ENCODE results near the gene ADAMTS3. TPM values are rescaled to one million over a fixed set of nuclear protein-coding genes. Genes with fewer than 3 reads are reported as not detected.

Gene ADAMTS3
- polyA plus RNA-seq, 1 donor from 2014 or later = 0.20 TPM

GRCh38 chr4:72305620-72306019, 263.4 kb downstream of the ADAMTS3 start:
- H3K9me3 ChIP-seq (ENCODE audit: low read length) = no peaks in the 10 kb centered on the region
- H3F3A ChIP-seq (ENCODE audit: insufficient read depth, low read length, poor library complexity, severe bottlenecking) = no peaks in the 10 kb centered on the region
- no peaks in the 10 kb centered on the region for H3K27me3 ChIP-seq (ENCODE audit: insufficient read depth, low read depth, low read length)
- H3K4me2 ChIP-seq (ENCODE audit: low read length) = no peak overlapping the region
- no peak overlapping the region for H2AFZ ChIP-seq (ENCODE audit: low read depth, low read length)
- no peaks in the 10 kb centered on the region for H4K20me1 ChIP-seq (ENCODE audit: insufficient read depth)
- no peak overlapping the region for H3K9ac ChIP-seq (ENCODE audit: low read length)
- no peak overlapping the region for H3K27ac ChIP-seq (ENCODE audit: low read length)
- H3K79me2 ChIP-seq (replicated peaks; ENCODE audit: insufficient read depth, low read length) = no peaks in the 10 kb centered on the region
- no peak for TF ChIP-seq RAD21 (conservative IDR thresholded peaks at IDR 0.05)
- TF ChIP-seq SMC3 (conservative IDR thresholded peaks at IDR 0.05; ENCODE audit: poor library complexity) = no peak
- TF ChIP-seq TAF1 (IDR thresholded peaks at IDR 0.05; ENCODE audit: low read depth) = no peak
- TF ChIP-seq MXI1 (conservative IDR thresholded peaks at IDR 0.05; ENCODE audit: poor library complexity, severe bottlenecking) = no peak
- TF ChIP-seq EZH2 (IDR thresholded peaks at IDR 0.05; ENCODE audit: borderline replicate concordance, insufficient read depth, low read length, poor library complexity, severe bottlenecking) = no peak
- TF ChIP-seq, protein P1, sequence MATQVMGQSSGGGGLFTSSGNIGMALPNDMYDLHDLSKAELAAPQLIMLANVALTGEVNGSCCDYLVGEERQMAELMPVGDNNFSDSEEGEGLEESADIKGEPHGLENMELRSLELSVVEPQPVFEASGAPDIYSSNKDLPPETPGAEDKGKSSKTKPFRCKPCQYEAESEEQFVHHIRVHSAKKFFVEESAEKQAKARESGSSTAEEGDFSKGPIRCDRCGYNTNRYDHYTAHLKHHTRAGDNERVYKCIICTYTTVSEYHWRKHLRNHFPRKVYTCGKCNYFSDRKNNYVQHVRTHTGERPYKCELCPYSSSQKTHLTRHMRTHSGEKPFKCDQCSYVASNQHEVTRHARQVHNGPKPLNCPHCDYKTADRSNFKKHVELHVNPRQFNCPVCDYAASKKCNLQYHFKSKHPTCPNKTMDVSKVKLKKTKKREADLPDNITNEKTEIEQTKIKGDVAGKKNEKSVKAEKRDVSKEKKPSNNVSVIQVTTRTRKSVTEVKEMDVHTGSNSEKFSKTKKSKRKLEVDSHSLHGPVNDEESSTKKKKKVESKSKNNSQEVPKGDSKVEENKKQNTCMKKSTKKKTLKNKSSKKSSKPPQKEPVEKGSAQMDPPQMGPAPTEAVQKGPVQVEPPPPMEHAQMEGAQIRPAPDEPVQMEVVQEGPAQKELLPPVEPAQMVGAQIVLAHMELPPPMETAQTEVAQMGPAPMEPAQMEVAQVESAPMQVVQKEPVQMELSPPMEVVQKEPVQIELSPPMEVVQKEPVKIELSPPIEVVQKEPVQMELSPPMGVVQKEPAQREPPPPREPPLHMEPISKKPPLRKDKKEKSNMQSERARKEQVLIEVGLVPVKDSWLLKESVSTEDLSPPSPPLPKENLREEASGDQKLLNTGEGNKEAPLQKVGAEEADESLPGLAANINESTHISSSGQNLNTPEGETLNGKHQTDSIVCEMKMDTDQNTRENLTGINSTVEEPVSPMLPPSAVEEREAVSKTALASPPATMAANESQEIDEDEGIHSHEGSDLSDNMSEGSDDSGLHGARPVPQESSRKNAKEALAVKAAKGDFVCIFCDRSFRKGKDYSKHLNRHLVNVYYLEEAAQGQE (IDR thresholded peaks at IDR 0.05; ENCODE audit: borderline replicate concordance) = no peak
- TF ChIP-seq POLR2AphosphoS5 (IDR thresholded peaks at IDR 0.05) = no peak
- TF ChIP-seq CTCF (IDR thresholded peaks at IDR 0.05; ENCODE audit: poor library complexity, severe bottlenecking) = no peak
- H3K4me3 ChIP-seq (ENCODE audit: low read length) = no peak overlapping the region
- no peaks in the 10 kb centered on the region for H3K9me2 ChIP-seq (ENCODE audit: insufficient read depth, low read length)
- no peaks in the 10 kb centered on the region for H3K36me3 ChIP-seq (ENCODE audit: insufficient read depth, low read length)

DNA sequence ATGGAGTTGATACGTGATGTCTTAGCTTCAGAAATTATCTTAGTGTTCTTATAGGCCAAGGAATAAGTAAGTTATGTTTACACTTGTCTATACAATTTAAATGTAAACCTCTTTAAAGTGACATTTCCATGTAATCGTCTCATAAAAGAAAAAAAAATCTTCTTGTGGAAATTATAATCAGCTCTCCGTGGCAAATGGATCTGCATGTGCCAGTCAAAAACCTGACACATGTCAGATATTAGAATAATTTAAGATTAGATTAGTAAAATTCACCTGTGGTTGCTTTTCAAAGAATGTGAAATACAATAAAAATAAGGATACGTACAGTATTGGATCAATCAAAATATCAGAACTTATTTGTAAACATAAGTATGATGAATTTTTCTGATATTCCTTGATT, 263.9 kb downstream of the ADAMTS3 start:
- Histone ChIP-seq H3K9me3 (ENCODE audit: low read length) (no peaks in the 10 kb centered on the region), H3K4me2 (ENCODE audit: low read length) (no peak overlapping the region), H3K79me2 (replicated peaks; ENCODE audit: insufficient read depth, low read length) (no peaks in the 10 kb centered on the region), H2AFZ (ENCODE audit: low read depth, low read length) (no peak overlapping the region), H3K9ac (ENCODE audit: low read length) (no peak overlapping the region), H3K36me3 (ENCODE audit: insufficient read depth, low read length) (no peaks in the 10 kb centered on the region), H3K9me2 (ENCODE audit: insufficient read depth, low read length) (no peaks in the 10 kb centered on the region), H3K4me3 (ENCODE audit: low read length) (no peak overlapping the region), H3K27me3 (ENCODE audit: insufficient read depth, low read depth, low read length) (no peaks in the 10 kb centered on the region), H3K27ac (ENCODE audit: low read length) (no peak overlapping the region), H4K20me1 (ENCODE audit: insufficient read depth) (no peaks in the 10 kb centered on the region), H3F3A (ENCODE audit: insufficient read depth, low read length, poor library complexity, severe bottlenecking) (no peaks in the 10 kb centered on the region)
- TF ChIP-seq RAD21 (conservative IDR thresholded peaks at IDR 0.05) = no peak
- no peak for TF ChIP-seq MXI1 (conservative IDR thresholded peaks at IDR 0.05; ENCODE audit: poor library complexity, severe bottlenecking)
- peak; percentile 47 for TF ChIP-seq POLR2AphosphoS5 (IDR thresholded peaks at IDR 0.05)
- peak; percentile 93 for TF ChIP-seq EP300 (conservative IDR thresholded peaks at IDR 0.05; ENCODE audit: poor library complexity, severe bottlenecking)
- TF ChIP-seq SMC3 (conservative IDR thresholded peaks at IDR 0.05; ENCODE audit: poor library complexity) = no peak
